ENCODE measurements around the gene ACSS2.

- TF ChIP-seq CTCF (IDR thresholded peaks at IDR 0.05; ENCODE audit: insufficient read depth, low read depth, low read length) (no peak), EZH2 (IDR thresholded peaks at IDR 0.05; ENCODE audit: insufficient read depth, low read length) (no peak)
Measured at GRCh38 chr20:34970846-34971560, 94.6 kb downstream of the ACSS2 start.
